HG03432 (cell line): ENCODE measurements around the gene FLRT3.

ENCODE experiments used
- ATAC-seq: cut with Tn5 transposase; IDR thresholded peaks from one replicate; pipeline ENCODE4 v1.9.1; 2021; ENCODE audit warnings: mild to moderate bottlenecking, moderate library complexity; ENCODE audit not compliant: unreplicated experiment

FLRT3 gene

GRCh38 chr20:14337400-14338171, at the start of gene FLRT3:
FLRT3 (minus strand) TSS chr20:14337612; CDS start chr20:14327506, 10,106 bp downstream.
- peak; percentile 97 for ATAC-seq

GRCh38 chr20:14386726-14387125, 49.3 kb upstream of the FLRT3 start:
- no peak for ATAC-seq

- no peak for ATAC-seq
Observed at GRCh38 chr20:14385176-14385740, 47.8 kb upstream of the FLRT3 start.

- ATAC-seq = no peak
Observed at GRCh38 chr20:14384416-14385175, 47.2 kb upstream of the FLRT3 start.

- no peak for ATAC-seq
Observed at GRCh38 chr20:14383335-14383734, 45.9 kb upstream of the FLRT3 start.

GRCh38 chr20:14378326-14378725, 40.9 kb upstream of the FLRT3 start:
- no peak for ATAC-seq

- ATAC-seq = no peak
Observed at GRCh38 chr20:14375416-14375985, 38.1 kb upstream of the FLRT3 start.

- ATAC-seq = no peak
Observed at GRCh38 chr20:14374196-14374595, 36.8 kb upstream of the FLRT3 start.

GRCh38 chr20:14361509-14362345, 24.3 kb upstream of the FLRT3 start:
- no peak for ATAC-seq

- ATAC-seq = no peak
Observed at GRCh38 chr20:14360416-14360815, 23.0 kb upstream of the FLRT3 start.

- no peak for ATAC-seq
Observed at GRCh38 chr20:14355791-14356190, 18.4 kb upstream of the FLRT3 start.

- no peak for ATAC-seq
Observed at GRCh38 chr20:14344746-14345145, 7.3 kb upstream of the FLRT3 start.

- no peak for ATAC-seq
Observed at GRCh38 chr20:14343491-14344065, 6.2 kb upstream of the FLRT3 start.

GRCh38 chr20:14342918-14343317, 5.5 kb upstream of the FLRT3 start:
- ATAC-seq = no peak

GRCh38 chr20:14341801-14342200, 4.4 kb upstream of the FLRT3 start:
- ATAC-seq = no peak

- no peak for ATAC-seq
Observed at GRCh38 chr20:14336686-14337085, 726 bp downstream of the FLRT3 start.

- no peak for ATAC-seq
Observed at GRCh38 chr20:14335052-14335451, 2.4 kb downstream of the FLRT3 start.

- no peak for ATAC-seq
Observed at GRCh38 chr20:14334306-14334930, 3.0 kb downstream of the FLRT3 start.

- no peak for ATAC-seq
Observed at GRCh38 chr20:14333721-14334120, 3.7 kb downstream of the FLRT3 start.

GRCh38 chr20:14332866-14333265, 4.5 kb downstream of the FLRT3 start:
- no peak for ATAC-seq
